ENCODE data around the gene TEF. TPM values are rescaled to one million over a fixed set of nuclear protein-coding genes. Genes with fewer than 3 reads are reported as not detected.
"Not testable (repeated sequence)": the region's sequence is repeated elsewhere in the genome, so short reads cannot be mapped to it uniquely, and the experiment has no call there.

TEF gene
- total and polyA plus RNA-seq, 2 experiments from 2014 or later: 5.4 to 8.9 TPM

- H2AFZ ChIP-seq: no peak overlapping the region
- H3K27me3 ChIP-seq: no peaks in the 10 kb centered on the region
- H3K4me3 ChIP-seq: no peak overlapping the region
- TF ChIP-seq, protein P1, sequence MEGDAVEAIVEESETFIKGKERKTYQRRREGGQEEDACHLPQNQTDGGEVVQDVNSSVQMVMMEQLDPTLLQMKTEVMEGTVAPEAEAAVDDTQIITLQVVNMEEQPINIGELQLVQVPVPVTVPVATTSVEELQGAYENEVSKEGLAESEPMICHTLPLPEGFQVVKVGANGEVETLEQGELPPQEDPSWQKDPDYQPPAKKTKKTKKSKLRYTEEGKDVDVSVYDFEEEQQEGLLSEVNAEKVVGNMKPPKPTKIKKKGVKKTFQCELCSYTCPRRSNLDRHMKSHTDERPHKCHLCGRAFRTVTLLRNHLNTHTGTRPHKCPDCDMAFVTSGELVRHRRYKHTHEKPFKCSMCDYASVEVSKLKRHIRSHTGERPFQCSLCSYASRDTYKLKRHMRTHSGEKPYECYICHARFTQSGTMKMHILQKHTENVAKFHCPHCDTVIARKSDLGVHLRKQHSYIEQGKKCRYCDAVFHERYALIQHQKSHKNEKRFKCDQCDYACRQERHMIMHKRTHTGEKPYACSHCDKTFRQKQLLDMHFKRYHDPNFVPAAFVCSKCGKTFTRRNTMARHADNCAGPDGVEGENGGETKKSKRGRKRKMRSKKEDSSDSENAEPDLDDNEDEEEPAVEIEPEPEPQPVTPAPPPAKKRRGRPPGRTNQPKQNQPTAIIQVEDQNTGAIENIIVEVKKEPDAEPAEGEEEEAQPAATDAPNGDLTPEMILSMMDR (IDR thresholded peaks at IDR 0.05; ENCODE audit: poor library complexity): no peak
- TF ChIP-seq EZH2 (IDR thresholded peaks at IDR 0.05; ENCODE audit: borderline replicate concordance) (no peak), EZH2phosphoT487 (IDR thresholded peaks at IDR 0.05; ENCODE audit: low read depth, severe bottlenecking, unreplicated experiment) (no peak)
- no peak for DNase-seq (ENCODE audit: low spot score)
- no peaks in the 10 kb centered on the region for H3K36me3 ChIP-seq (replicated peaks; ENCODE audit: insufficient read depth, low read depth)
- no peaks in the 10 kb centered on the region for H3K4me1 ChIP-seq (ENCODE audit: insufficient read depth)
- no peak overlapping the region for H3K27ac ChIP-seq
- WGBS (ENCODE audit: low lambda C conversion rate, missing lambda C conversion rate): 89% methylated on average over 13 of the region's 13 CpGs
- H4K20me1 ChIP-seq (ENCODE audit: insufficient read depth, poor library complexity, severe bottlenecking): peaks cover 9% of the 10 kb centered on the region
- no peak overlapping the region for H3K4me2 ChIP-seq
- H3K9me3 ChIP-seq (ENCODE audit: low read depth): no peaks in the 10 kb centered on the region
- H3K9me2 ChIP-seq (replicated peaks; ENCODE audit: insufficient read depth): no peaks in the 10 kb centered on the region
- H3K79me2 ChIP-seq: peaks cover 4% of the 10 kb centered on the region
These were observed 47.6 kb downstream of the TEF start for GRCh38 chr22:41429232-41429950.

- no peak overlapping the region for H3K27ac ChIP-seq
- no peak for DNase-seq (ENCODE audit: low spot score)
- 96% methylated on average over 8 of the region's 8 CpGs for WGBS (ENCODE audit: low lambda C conversion rate, missing lambda C conversion rate)
- H3K27me3 ChIP-seq: no peaks in the 10 kb centered on the region
- peaks cover 9% of the 10 kb centered on the region for H3K79me2 ChIP-seq
- H4K20me1 ChIP-seq (ENCODE audit: insufficient read depth, poor library complexity, severe bottlenecking): peaks cover 15% of the 10 kb centered on the region
- TF ChIP-seq, protein P1 (IDR thresholded peaks at IDR 0.05; ENCODE audit: poor library complexity): no peak
- TF ChIP-seq EZH2 (IDR thresholded peaks at IDR 0.05; ENCODE audit: borderline replicate concordance): no peak
- H3K9me3 ChIP-seq (ENCODE audit: low read depth): no peaks in the 10 kb centered on the region
- no peak overlapping the region for H2AFZ ChIP-seq
- no peaks in the 10 kb centered on the region for H3K4me1 ChIP-seq (ENCODE audit: insufficient read depth)
- no peaks in the 10 kb centered on the region for H3K36me3 ChIP-seq (replicated peaks; ENCODE audit: insufficient read depth, low read depth)
- H3K4me2 ChIP-seq: no peak overlapping the region
- H3K4me3 ChIP-seq: no peak overlapping the region
- no peaks in the 10 kb centered on the region for H3K9me2 ChIP-seq (replicated peaks; ENCODE audit: insufficient read depth)
These were observed 48.2 kb downstream of the TEF start for GRCh38 chr22:41429951-41430332.

DNA sequence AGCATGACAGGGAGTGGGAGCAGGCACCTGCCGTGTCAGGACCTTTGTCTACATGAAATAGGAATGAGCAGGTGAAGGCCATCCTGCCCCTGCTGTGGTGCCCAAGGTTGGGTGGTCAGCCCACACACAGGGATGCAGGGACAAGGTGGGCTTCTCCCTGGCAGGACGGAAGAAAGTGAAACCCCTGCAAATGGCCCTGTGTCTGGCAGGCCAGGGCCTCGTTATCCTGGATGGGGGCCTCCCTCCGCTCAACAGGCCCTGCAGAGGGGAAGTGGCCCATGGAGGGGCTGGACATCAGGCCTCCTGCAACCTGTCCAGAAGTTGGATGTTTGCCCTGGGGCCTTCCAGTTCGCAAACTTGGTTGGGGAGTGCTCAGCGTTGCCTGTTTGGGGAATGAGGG, 49.9 kb downstream of the TEF start:
- TF ChIP-seq EZH2 (IDR thresholded peaks at IDR 0.05; ENCODE audit: borderline replicate concordance) (no peak), EZH2phosphoT487 (IDR thresholded peaks at IDR 0.05; ENCODE audit: low read depth, severe bottlenecking, unreplicated experiment) (no peak)
- TF ChIP-seq, protein P1 (IDR thresholded peaks at IDR 0.05; ENCODE audit: poor library complexity): no peak
- Histone ChIP-seq H3K9me2 (replicated peaks; ENCODE audit: insufficient read depth) (no peaks in the 10 kb centered on the region), H3K27me3 (no peaks in the 10 kb centered on the region), H3K79me2 (peaks cover 26% of the 10 kb centered on the region), H3K4me3 (no peak overlapping the region), H3K9me3 (ENCODE audit: low read depth) (no peaks in the 10 kb centered on the region), H3K4me2 (no peak overlapping the region), H3K27ac (no peak overlapping the region), H3K36me3 (replicated peaks; ENCODE audit: insufficient read depth, low read depth) (no peaks in the 10 kb centered on the region), H2AFZ (no peak overlapping the region), H4K20me1 (ENCODE audit: insufficient read depth, poor library complexity, severe bottlenecking) (peaks cover 32% of the 10 kb centered on the region), H3K4me1 (ENCODE audit: insufficient read depth) (no peaks in the 10 kb centered on the region)
- WGBS (ENCODE audit: low lambda C conversion rate, missing lambda C conversion rate): 79% methylated on average over 6 of the region's 6 CpGs
- no peak for DNase-seq (ENCODE audit: low spot score)

DNA sequence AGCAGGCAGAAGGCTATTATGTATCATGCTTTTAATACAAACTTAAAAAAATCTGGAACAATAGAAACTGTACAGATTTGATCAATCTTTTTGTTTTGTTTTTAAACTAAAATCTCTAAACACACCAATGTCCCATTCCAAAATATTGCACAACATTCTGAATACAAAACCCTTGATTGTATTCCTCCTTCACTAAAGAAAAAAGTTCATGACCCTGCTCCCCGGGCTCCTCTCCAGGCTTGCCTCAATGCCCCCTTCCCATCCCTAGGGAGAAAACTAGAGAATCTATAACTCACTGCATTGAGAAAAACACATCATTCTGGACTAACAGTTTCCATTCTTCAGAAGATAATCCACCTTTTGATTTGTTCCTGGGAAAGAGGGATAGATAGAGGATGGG, 51.7 kb downstream of the TEF start:
- H3K27ac ChIP-seq; H2AFZ ChIP-seq; H3K4me3 ChIP-seq; H3K27me3 ChIP-seq; H3K36me3 ChIP-seq (replicated peaks; ENCODE audit: insufficient read depth, low read depth); H3K4me1 ChIP-seq (ENCODE audit: insufficient read depth); H3K4me2 ChIP-seq; DNase-seq (ENCODE audit: low spot score); H3K9me3 ChIP-seq (ENCODE audit: low read depth); H3K9me2 ChIP-seq (replicated peaks; ENCODE audit: insufficient read depth): not testable (repeated sequence)
- WGBS (ENCODE audit: low lambda C conversion rate, missing lambda C conversion rate): 100% methylated on average over 1 of the region's 1 CpG
- peaks cover 41% of the 10 kb centered on the region for H3K79me2 ChIP-seq
- H4K20me1 ChIP-seq (ENCODE audit: insufficient read depth, poor library complexity, severe bottlenecking): peaks cover 45% of the 10 kb centered on the region

DNA sequence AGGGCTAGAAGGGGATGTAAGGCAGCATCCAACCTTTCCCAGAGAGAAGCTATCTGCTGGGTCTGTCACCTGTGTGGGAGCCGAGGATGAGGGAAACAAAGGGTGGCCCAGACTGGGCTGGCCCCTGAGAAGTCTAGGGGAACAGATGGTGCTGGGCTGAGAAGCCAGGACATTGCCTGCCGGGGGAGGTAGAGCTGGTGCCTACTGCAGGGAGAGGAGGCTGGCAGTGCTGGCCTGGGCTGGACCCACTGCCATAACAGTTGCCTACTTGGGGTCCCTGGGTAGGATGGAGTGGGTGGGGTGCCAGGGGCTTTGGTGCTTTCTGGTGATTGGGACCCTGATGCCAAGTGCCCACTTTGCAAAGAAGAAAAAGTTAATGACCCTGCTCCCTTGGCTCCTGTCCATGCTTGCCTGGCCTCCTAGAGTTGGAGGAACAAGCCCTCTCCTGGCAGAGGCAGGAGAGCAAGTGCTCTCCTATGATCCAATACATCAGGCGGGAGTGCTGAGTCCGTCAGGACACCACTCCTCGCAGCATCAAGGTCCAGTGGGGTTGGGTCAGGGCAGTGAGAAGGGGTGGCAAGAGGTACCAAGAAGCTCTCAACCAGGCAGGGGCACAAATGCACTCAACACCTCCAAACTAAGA, 52.7 kb downstream of the TEF start:
- Histone ChIP-seq H3K79me2 (peaks cover 51% of the 10 kb centered on the region), H4K20me1 (ENCODE audit: insufficient read depth, poor library complexity, severe bottlenecking) (peaks cover 53% of the 10 kb centered on the region)
- not testable (repeated sequence) for H3K9me3 ChIP-seq (ENCODE audit: low read depth); H3K36me3 ChIP-seq (replicated peaks; ENCODE audit: insufficient read depth, low read depth); H3K4me1 ChIP-seq (ENCODE audit: insufficient read depth); H3K9me2 ChIP-seq (replicated peaks; ENCODE audit: insufficient read depth); H3K27ac ChIP-seq; H3K4me3 ChIP-seq; DNase-seq (ENCODE audit: low spot score); H2AFZ ChIP-seq; H3K27me3 ChIP-seq; H3K4me2 ChIP-seq
- 95% methylated on average over 5 of the region's 5 CpGs for WGBS (ENCODE audit: low lambda C conversion rate, missing lambda C conversion rate)
